HepG2 (cell line): ENCODE data around the gene CTSA. TPM values are rescaled to one million over a fixed set of nuclear protein-coding genes. Genes with fewer than 3 reads are reported as not detected.
A peak's percentile ranks its signal among the peaks of the same experiment; 100 is the strongest.

Source experiments
- ATAC-seq: fragments of 200-7000 bp; cut with Tn5 transposase; 3 replicates; pipeline ENCODE4 v1.9.1; 2020; ENCODE audit warnings: mild to moderate bottlenecking, moderate library complexity
- BruUV-seq: library from RNA; stranded (reverse); fragments of 400-500 nt; replicated peaks from 2 replicates; lab custom pipeline; 2021; lab: Mats Ljungman, UMichigan
- CTCF ChIA-PET: fragments of 300-600 bp; formaldehyde crosslinking; extraction: SDS; loops from one replicate; lab custom pipeline; 2021; ENCODE audit warnings: low total read pairs, inconsistent platforms, low intra/inter-chr PET ratio; lab: Yijun Ruan, JAX
- POLR2A ChIA-PET: fragments of 350-600 bp; sonication (Branson Sonifier 250); formaldehyde crosslinking; loops from one replicate; lab custom pipeline; 2020; ENCODE audit warnings: antibody characterized with exemption, inconsistent platforms; lab: Yijun Ruan, JAX
- DNase-seq: peaks from one replicate; pipeline ENCODE4 v3.0.0-alpha.2; 2015; ENCODE audit warnings: low spot score
- FAIRE-seq: peaks from 3 replicates; lab custom pipeline; 2011; peaks lifted over from hg19 to GRCh38; lab: Jason Lieb, UNC
- H2AFZ ChIP-seq: one replicate; pipeline ENCODE4 v1.6.1; 2011; ENCODE audit warnings: low read length, inconsistent platforms
- H3K27ac ChIP-seq: fragments of 300-600 bp; 3 replicates; pipeline ENCODE4 v1.8.0; 2011; ENCODE audit warnings: mixed run types, mild to moderate bottlenecking, mixed read lengths, low read length, inconsistent platforms; ENCODE audit not compliant: insufficient read depth; ENCODE audit errors: extremely low read length
- H3K27me3 ChIP-seq, 2 experiments: fragments of 200-600 bp in 1 of 2; 2 replicates in 1 of 2; 3 replicates in 1 of 2; pipeline versions ENCODE4 v1.6.0 to v1.8.0; 2011; ENCODE audit warnings: low read length in 2 of 2, mild to moderate bottlenecking in 2 of 2, moderate library complexity in 2 of 2, inconsistent platforms in 1 of 2; ENCODE audit not compliant: insufficient read depth in 2 of 2, control insufficient read depth in 1 of 2
- H3K36me3 ChIP-seq, 2 experiments: fragments of 200-600 bp in 1 of 2; replicated peaks in 1 of 2; 2 replicates in 1 of 2; 3 replicates in 1 of 2; pipeline versions ENCODE4 v1.5.1 to v1.8.0; 2011; ENCODE audit warnings: low read length in 2 of 2, inconsistent platforms in 1 of 2; ENCODE audit not compliant: insufficient read depth in 2 of 2, control insufficient read depth in 1 of 2
- H3K4me1 ChIP-seq: 2 replicates; pipeline ENCODE4 v1.5.1; 2012; ENCODE audit warnings: low read length, inconsistent platforms; ENCODE audit not compliant: insufficient read depth
- H3K4me2 ChIP-seq: 2 replicates; pipeline ENCODE4 v1.6.0; 2011; ENCODE audit warnings: low read depth, low read length, inconsistent platforms
- H3K4me3 ChIP-seq, 3 experiments: fragments of 200-600 bp in 1 of 3; sonication (generic), shearing (Covaris generic) in 1 of 3; replicated peaks in 1 of 3; 2 replicates each; pipeline ENCODE4 v1.5.1; 2011 to 2016; ENCODE audit warnings: low read length in 3 of 3, inconsistent platforms in 2 of 3, low read depth in 2 of 3, mild to moderate bottlenecking in 2 of 3, control low read depth in 1 of 3, mixed read lengths in 1 of 3; ENCODE audit not compliant: insufficient read depth in 1 of 3
- H3K79me2 ChIP-seq: one replicate; pipeline ENCODE4 v1.6.1; 2011; ENCODE audit warnings: low read length, inconsistent platforms; ENCODE audit not compliant: insufficient read depth
- H3K9ac ChIP-seq: 2 replicates; pipeline ENCODE4 v1.6.0; 2011; ENCODE audit warnings: mild to moderate bottlenecking, low read depth, low read length, inconsistent platforms; ENCODE audit not compliant: insufficient read depth
- H3K9me3 ChIP-seq: 2 replicates; pipeline ENCODE4 v1.5.1; 2012; ENCODE audit warnings: mild to moderate bottlenecking, low read length
- H4K20me1 ChIP-seq: 2 replicates; pipeline ENCODE4 v1.6.0; 2011; ENCODE audit warnings: inconsistent platforms, mild to moderate bottlenecking, low read length, moderate library complexity; ENCODE audit not compliant: insufficient read depth
- CEBPB ChIP-seq: IDR thresholded peaks from 2 replicates; pipeline ENCODE4 v1.6.1; 2011; ENCODE audit warnings: low read depth, low read length, improper control_type of control experiment, borderline replicate concordance
- CSRNP1 ChIP-seq: sonication (generic); formaldehyde crosslinking; IDR thresholded peaks from 2 replicates; pipeline ENCODE4 v1.8.1; 2023; ENCODE audit warnings: mild to moderate bottlenecking, missing genetic modification reagents
- NRL ChIP-seq: sonication (generic); formaldehyde crosslinking; IDR thresholded peaks from 2 replicates; pipeline ENCODE4 v1.5.0; 2020; ENCODE audit warnings: missing genetic modification reagents, mild to moderate bottlenecking, moderate library complexity, borderline replicate concordance
- PRDM4 ChIP-seq: sonication (generic); formaldehyde crosslinking; IDR thresholded peaks from 2 replicates; pipeline ENCODE4 v1.9.0; 2021; ENCODE audit warnings: missing genetic modification reagents, borderline replicate concordance
- RAD51 ChIP-seq: fragments of 450-650 bp; IDR thresholded peaks from 2 replicates; pipeline ENCODE4 v1.6.1; 2016; ENCODE audit warnings: borderline replicate concordance
- TAF1 ChIP-seq: sonication (generic); formaldehyde crosslinking; IDR thresholded peaks from 2 replicates; pipeline ENCODE4 v1.4.0; 2020; ENCODE audit warnings: missing genetic modification reagents
- USF2 ChIP-seq, 2 experiments: sonication (generic) in 1 of 2; formaldehyde crosslinking in 1 of 2; IDR thresholded peaks; 2 replicates each; pipeline versions ENCODE4 v1.5.1 to v1.6.1; 2011 to 2020; ENCODE audit warnings: borderline replicate concordance in 1 of 2, low read depth in 1 of 2, low read length in 1 of 2, mild to moderate bottlenecking in 1 of 2, missing genetic modification reagents in 1 of 2, moderate library complexity in 1 of 2
- ZNF737 ChIP-seq: sonication (generic); formaldehyde crosslinking; IDR thresholded peaks from 2 replicates; pipeline ENCODE4 v1.5.0; 2020; ENCODE audit warnings: missing genetic modification reagents, mild to moderate bottlenecking, borderline replicate concordance
- ZNF891 ChIP-seq: sonication (generic); formaldehyde crosslinking; IDR thresholded peaks from 2 replicates; pipeline ENCODE4 v1.5.0; 2020; ENCODE audit warnings: mild to moderate bottlenecking, missing genetic modification reagents
- WGBS: methylation state at CpG from one replicate; pipeline ENCODE4 v1.1.6; 2017; ENCODE audit warnings: low lambda C conversion rate; 5-methylcytosine and 5-hydroxymethylcytosine counted together
- in situ Hi-C: cut with HindIII; loops from 2 replicates; pipeline ENCODE4 v1.10.0; 2017; ENCODE audit warnings: low pct_unique_long_range_greater_than_20kb; ENCODE audit not compliant: extremely low pct_ligation_motif_present
- intact Hi-C: fragments of 100-400 bp; cut with micrococcal nuclease; formaldehyde crosslinking; loops from one replicate; pipeline ENCODE4 v1.10.0; 2022; ENCODE audit not compliant: unreplicated experiment
- polyA plus RNA-seq, 8 experiments: library from polyadenylated mRNA; depleted of rRNA in 3 of 8; stranded (reverse) in 7 of 8; unstranded in 1 of 8; fragments of >200 nt; fragmentation: Illumina TruSeq in 4 of 8; extraction: Trizol in 4 of 8; gene quantifications; 2 replicates each; pipeline versions ENCODE4 v1.2.1 to v1.2.3, GENCODE V29; 2011 to 2016; ENCODE audit warnings: low read depth in 4 of 8, missing spikeins in 1 of 8, mixed read lengths in 1 of 8; ENCODE audit not compliant: insufficient read depth in 1 of 8
- total RNA-seq, 5 experiments: library from RNA; depleted of rRNA; stranded (reverse); fragments of >200 nt; fragmentation: Illumina TruSeq; extraction: Trizol; gene quantifications; 2 replicates each; pipeline ENCODE4 v1.2.3, GENCODE V29; 2016; ENCODE audit warnings: low read depth in 1 of 5

CTSA gene
- total and polyA plus RNA-seq, 2 of the 13 experiments (the other 11 are each of a cell fraction or from before 2014, with no cell fraction given) = 202 to 231 TPM

- intact Hi-C loops = no loop called here
- H3K4me1 ChIP-seq = peaks cover 43% of the 10 kb centered on the region
- H3K4me2 ChIP-seq = peak overlapping the region; percentile 85; the same call in 1 of the 2 replicates
- H3K9me3 ChIP-seq = no peaks in the 10 kb centered on the region
- 91% methylated on average over 4 of the region's 4 CpGs for WGBS
- no peak overlapping the region for H2AFZ ChIP-seq
- H3K79me2 ChIP-seq = peaks cover 32% of the 10 kb centered on the region
- TF ChIP-seq CEBPB (peak; percentile 37; the same call in 1 of the 2 replicates), PRDM4 (CRISPR knock-in tag) (no peak), CSRNP1 (CRISPR knock-in tag) (no peak), TAF1 (0 out of 2 replicates have a peak, but pooled peaks have one; percentile 6), RAD51 (peak; percentile 50; the same call in 1 of the 2 replicates), ZNF737 (0 out of 2 replicates have a peak, but pooled peaks have one; percentile 5), NRL (CRISPR knock-in tag) (peak; percentile 25; the same call in 1 of the 2 replicates), USF2 (IDR thresholded peaks at IDR 0.05; ENCODE audit: low read depth, low read length) (peak; percentile 32; the same call in 1 of the 2 replicates), USF2 (CRISPR knock-in tag; IDR thresholded peaks at IDR 0.05; ENCODE audit: borderline replicate concordance) (peak; percentile 34; the same call in 1 of the 2 replicates), ZNF891 (CRISPR knock-in tag) (0 out of 2 replicates have a peak, but pooled peaks have one; percentile 49)
- H3K9ac ChIP-seq = no peak overlapping the region
- ChIA-PET POLR2A (interaction anchor here (0.7 to 8.1 kb wide), 11 partner anchors 11 to 600 kb away, joined by 3 to 164 read pairs (median 60); partner anchors contain the start of genes ACOT8, PCIF1, PLTP and ZSWIM1), CTCF (interaction anchor here (0.8 kb wide), 1 partner anchor 70 kb away, joined by 4 read pairs; no protein-coding TSS in a partner anchor)
- H3K36me3 ChIP-seq = peaks cover 42 to 61% of the 10 kb centered on the region in 2 experiments
- ATAC-seq (no peak), FAIRE-seq (no peak), DNase-seq (no peak)
- H3K27ac ChIP-seq = no peak overlapping the region
- H3K27me3 ChIP-seq = no peaks in the 10 kb centered on the region
- in situ Hi-C loops = loop anchor here (5.0 kb wide), 2 partner anchors 39 to 69 kb away; partner anchors contain the start of gene PCIF1
- H3K4me3 ChIP-seq = peak overlapping the region in 2 of 3 experiments; percentile 19 to 98; a peak in 2 of 6 replicates
- BruUV-seq = no TSS peak
- H4K20me1 ChIP-seq = no peaks in the 10 kb centered on the region
These were observed 1.8 kb downstream of the CTSA start for GRCh38 chr20:45892828-45893500.
